Loucy (cell line): ENCODE measurements around the gene DPF3.

Experiments used
- CTCF ChIP-seq: fragments of 200-600 bp; sonication (generic); conservative IDR thresholded peaks from 2 replicates; pipeline ENCODE4 v1.5.1; 2014; ENCODE audit warnings: mild to moderate bottlenecking, antibody characterized with exemption, low read length
- EZH2phosphoT487 ChIP-seq: fragments of 200-600 bp; IDR thresholded peaks from 2 replicates; pipeline ENCODE4 v1.6.1; 2018; ENCODE audit warnings: antibody characterized with exemption, mild to moderate bottlenecking, moderate library complexity, borderline replicate concordance

GRCh38 chr14:72610831-72611200 is 283.1 kb downstream of the DPF3 start:
- TF ChIP-seq CTCF, result no peak
- TF ChIP-seq EZH2phosphoT487, result no peak
